ENCODE data around the gene HPN.
A peak's percentile ranks its signal among the peaks of the same experiment; 100 is the strongest.

Gene HPN

GRCh38 chr19:35065574-35065973, 24.1 kb downstream of the HPN start:
- DNase-seq: no peak

GRCh38 chr19:35066121-35066520, 24.6 kb downstream of the HPN start:
- DNase-seq: no peak

GRCh38 chr19:35066691-35067563, 25.4 kb downstream of the HPN start:
- peak; percentile 56 for DNase-seq

- no peak for DNase-seq
Observed at GRCh38 chr19:35068941-35069634, 27.6 kb downstream of the HPN start.

- no peak for DNase-seq
Observed at GRCh38 chr19:35069696-35070095, 28.2 kb downstream of the HPN start.

GRCh38 chr19:35070471-35070870, 28.9 kb downstream of the HPN start:
- no peak for DNase-seq

- DNase-seq: no peak
Observed at GRCh38 chr19:35073516-35073915, 32.0 kb downstream of the HPN start.

GRCh38 chr19:35073941-35074340, 32.4 kb downstream of the HPN start:
- DNase-seq: no peak

- DNase-seq: no peak
Observed at GRCh38 chr19:35074426-35075201, 33.1 kb downstream of the HPN start.

- DNase-seq: no peak
Observed at GRCh38 chr19:35075202-35076025, 33.9 kb downstream of the HPN start.

GRCh38 chr19:35076026-35076370, 34.5 kb downstream of the HPN start:
- no peak for DNase-seq

- DNase-seq: no peak
Observed at GRCh38 chr19:35076657-35077056, 35.1 kb downstream of the HPN start.

- no peak for DNase-seq
Observed at GRCh38 chr19:35077411-35078223, 36.1 kb downstream of the HPN start.

GRCh38 chr19:35079826-35080225, 38.3 kb downstream of the HPN start:
- no peak for DNase-seq

- no peak for DNase-seq
Observed at GRCh38 chr19:35080613-35081170, 39.2 kb downstream of the HPN start.

- no peak for DNase-seq
Observed at GRCh38 chr19:35081201-35081600, 39.7 kb downstream of the HPN start.

GRCh38 chr19:35083691-35084508, 42.4 kb downstream of the HPN start:
- DNase-seq: no peak

GRCh38 chr19:35084509-35084762, 42.9 kb downstream of the HPN start:
- DNase-seq: no peak

GRCh38 chr19:35085947-35086346, 44.4 kb downstream of the HPN start:
- DNase-seq: no peak

GRCh38 chr19:35086455-35086854, 44.9 kb downstream of the HPN start:
- no peak for DNase-seq

GRCh38 chr19:35087393-35087792, 45.9 kb downstream of the HPN start:
- DNase-seq: no peak

Measured in DMS 273 treated with DMSO at 0.1 percent for 48 hours (cell line).